ENCODE results near the gene STK39. TPM values are rescaled to one million over a fixed set of nuclear protein-coding genes. Genes with fewer than 3 reads are reported as not detected.
A peak's percentile ranks its signal among the peaks of the same experiment; 100 is the strongest.

STK39 gene
- total RNA-seq, 1 experiment from 2014 or later, result 15.9 TPM

DNA sequence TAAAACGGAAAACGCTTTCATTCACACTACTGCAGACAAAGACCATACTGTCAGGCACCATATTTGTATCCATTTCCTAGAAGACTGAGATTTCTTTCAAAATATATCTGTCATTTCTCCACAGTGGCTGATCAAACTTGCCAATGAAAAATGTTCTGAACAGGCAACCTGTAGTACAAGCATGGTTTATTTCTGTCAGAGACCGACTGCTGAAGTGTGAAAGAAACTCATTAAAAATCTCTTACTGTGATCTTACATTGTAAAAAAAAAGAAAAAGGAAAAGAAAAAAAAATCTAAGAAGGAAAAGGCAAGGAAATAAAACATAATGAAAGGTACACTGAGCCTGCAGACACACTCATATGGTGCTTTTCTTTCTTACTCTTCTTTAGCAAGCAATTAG, 184.5 kb downstream of the STK39 start:
- CTCF ChIA-PET, result no interaction called here

DNA sequence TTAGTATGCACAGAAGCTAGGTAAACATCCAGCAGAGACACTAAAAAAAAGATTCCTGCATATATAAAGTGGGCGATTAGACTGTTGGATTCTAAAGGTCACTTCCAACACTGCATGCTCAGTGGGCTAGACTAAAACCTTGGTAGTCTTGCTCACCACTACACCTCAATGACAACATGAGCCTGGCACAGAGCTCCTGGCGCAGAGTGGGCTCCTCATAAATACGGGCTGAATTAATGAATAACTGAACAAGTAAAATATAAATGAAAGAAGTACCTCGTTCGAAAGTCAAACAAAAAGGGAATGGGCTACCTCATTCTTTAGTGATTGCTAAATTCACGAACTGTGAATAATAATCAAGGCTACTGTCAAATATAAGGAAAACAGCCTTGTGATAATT, 185.3 kb downstream of the STK39 start:
- Histone ChIP-seq H3K4me3 (ENCODE audit: low read depth, low read length, poor library complexity, severe bottlenecking) (no peak overlapping the region), H3K4me1 (ENCODE audit: insufficient read depth, low read length, poor library complexity, severe bottlenecking) (peaks cover 6% of the 10 kb centered on the region), H3K27ac (ENCODE audit: low read depth, low read length, poor library complexity, severe bottlenecking) (no peak overlapping the region), H3K36me3 (ENCODE audit: insufficient read depth, low read length, poor library complexity, severe bottlenecking) (no peaks in the 10 kb centered on the region), H3K27me3 (replicated peaks; ENCODE audit: insufficient read depth, low read depth, low read length, poor library complexity) (no peaks in the 10 kb centered on the region), H3K9me3 (ENCODE audit: low read depth, low read length, poor library complexity, severe bottlenecking) (no peaks in the 10 kb centered on the region)
- CTCF ChIA-PET, result no interaction called here
- DNase-seq (ENCODE audit: low spot score), result no peak
- no TSS peak for BruUV-seq (replicated peaks)
- TF ChIP-seq, protein P1, sequence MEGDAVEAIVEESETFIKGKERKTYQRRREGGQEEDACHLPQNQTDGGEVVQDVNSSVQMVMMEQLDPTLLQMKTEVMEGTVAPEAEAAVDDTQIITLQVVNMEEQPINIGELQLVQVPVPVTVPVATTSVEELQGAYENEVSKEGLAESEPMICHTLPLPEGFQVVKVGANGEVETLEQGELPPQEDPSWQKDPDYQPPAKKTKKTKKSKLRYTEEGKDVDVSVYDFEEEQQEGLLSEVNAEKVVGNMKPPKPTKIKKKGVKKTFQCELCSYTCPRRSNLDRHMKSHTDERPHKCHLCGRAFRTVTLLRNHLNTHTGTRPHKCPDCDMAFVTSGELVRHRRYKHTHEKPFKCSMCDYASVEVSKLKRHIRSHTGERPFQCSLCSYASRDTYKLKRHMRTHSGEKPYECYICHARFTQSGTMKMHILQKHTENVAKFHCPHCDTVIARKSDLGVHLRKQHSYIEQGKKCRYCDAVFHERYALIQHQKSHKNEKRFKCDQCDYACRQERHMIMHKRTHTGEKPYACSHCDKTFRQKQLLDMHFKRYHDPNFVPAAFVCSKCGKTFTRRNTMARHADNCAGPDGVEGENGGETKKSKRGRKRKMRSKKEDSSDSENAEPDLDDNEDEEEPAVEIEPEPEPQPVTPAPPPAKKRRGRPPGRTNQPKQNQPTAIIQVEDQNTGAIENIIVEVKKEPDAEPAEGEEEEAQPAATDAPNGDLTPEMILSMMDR (conservative IDR thresholded peaks at IDR 0.05; ENCODE audit: low read depth, low read length), result no peak
- TF ChIP-seq EZH2 (IDR thresholded peaks at IDR 0.05; ENCODE audit: borderline replicate concordance, low read depth, low read length, poor library complexity, severe bottlenecking), result no peak
- POLR2A ChIA-PET (ENCODE audit: low non-redundant PET), result no interaction called here
- intact Hi-C loops (cut with micrococcal nuclease; ENCODE audit: unreplicated experiment), result no loop called here

More for the DNA sequence above, 184.5 kb downstream of the STK39 start:
- Histone ChIP-seq H3K4me3 (ENCODE audit: low read depth, low read length, poor library complexity, severe bottlenecking) (no peak overlapping the region), H3K27ac (ENCODE audit: low read depth, low read length, poor library complexity, severe bottlenecking) (no peak overlapping the region), H3K36me3 (ENCODE audit: insufficient read depth, low read length, poor library complexity, severe bottlenecking) (no peaks in the 10 kb centered on the region), H3K27me3 (replicated peaks; ENCODE audit: insufficient read depth, low read depth, low read length, poor library complexity) (no peaks in the 10 kb centered on the region), H3K4me1 (ENCODE audit: insufficient read depth, low read length, poor library complexity, severe bottlenecking) (peaks cover 6% of the 10 kb centered on the region), H3K9me3 (ENCODE audit: low read depth, low read length, poor library complexity, severe bottlenecking) (no peaks in the 10 kb centered on the region)
- intact Hi-C loops (cut with micrococcal nuclease; ENCODE audit: unreplicated experiment), result no loop called here
- no peak for DNase-seq (ENCODE audit: low spot score)
- no TSS peak for BruUV-seq (replicated peaks)
- POLR2A ChIA-PET (ENCODE audit: low non-redundant PET), result no interaction called here
- no peak for TF ChIP-seq EZH2 (IDR thresholded peaks at IDR 0.05; ENCODE audit: borderline replicate concordance, low read depth, low read length, poor library complexity, severe bottlenecking)
- TF ChIP-seq, protein P1 (conservative IDR thresholded peaks at IDR 0.05; ENCODE audit: low read depth, low read length), result no peak

DNA sequence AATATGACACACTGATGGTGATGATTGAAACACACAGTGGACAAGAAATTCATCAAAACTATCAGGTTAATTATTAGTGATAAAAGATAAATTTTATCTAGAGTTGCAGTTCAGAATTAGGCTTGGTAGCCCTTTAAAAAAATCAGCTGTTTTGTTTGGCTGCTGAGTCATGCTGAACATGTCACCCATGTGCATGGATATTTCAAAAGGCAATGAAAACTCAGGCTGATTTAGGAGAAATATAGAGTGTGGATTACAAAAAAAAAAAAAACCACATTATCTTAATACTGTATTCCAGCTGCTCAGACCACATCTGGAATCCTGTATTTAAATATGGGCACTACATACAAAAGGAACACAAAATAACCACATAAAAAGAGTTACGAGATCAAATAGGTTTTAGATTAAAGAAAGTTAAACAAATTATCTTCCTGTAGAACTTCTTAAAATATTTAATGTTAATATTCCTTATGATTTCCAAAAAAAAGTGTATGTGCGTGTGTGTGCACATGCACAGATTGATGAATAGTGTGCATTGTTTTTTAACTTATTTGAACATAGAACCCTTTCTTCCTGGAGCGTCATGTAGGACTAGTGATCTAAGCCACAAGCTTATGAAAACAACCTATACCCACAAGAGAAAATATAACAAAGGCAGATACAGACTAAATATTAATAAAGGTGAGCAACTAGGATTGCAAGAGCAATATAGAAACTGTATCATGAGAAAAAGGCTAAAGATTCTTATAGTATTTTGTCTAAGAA, 186.2 kb downstream of the STK39 start:
- TF ChIP-seq, protein P1 (conservative IDR thresholded peaks at IDR 0.05; ENCODE audit: low read depth, low read length), result no peak
- no peak for TF ChIP-seq EZH2 (IDR thresholded peaks at IDR 0.05; ENCODE audit: borderline replicate concordance, low read depth, low read length, poor library complexity, severe bottlenecking)
- Histone ChIP-seq H3K27ac (ENCODE audit: low read depth, low read length, poor library complexity, severe bottlenecking) (no peak overlapping the region), H3K9me3 (ENCODE audit: low read depth, low read length, poor library complexity, severe bottlenecking) (no peaks in the 10 kb centered on the region), H3K4me3 (ENCODE audit: low read depth, low read length, poor library complexity, severe bottlenecking) (no peak overlapping the region), H3K4me1 (ENCODE audit: insufficient read depth, low read length, poor library complexity, severe bottlenecking) (peaks cover 6% of the 10 kb centered on the region), H3K36me3 (ENCODE audit: insufficient read depth, low read length, poor library complexity, severe bottlenecking) (no peaks in the 10 kb centered on the region), H3K27me3 (replicated peaks; ENCODE audit: insufficient read depth, low read depth, low read length, poor library complexity) (no peaks in the 10 kb centered on the region)
- DNase-seq (ENCODE audit: low spot score), result peak; percentile 4
- intact Hi-C loops (cut with micrococcal nuclease; ENCODE audit: unreplicated experiment), result no loop called here
- ChIA-PET POLR2A (ENCODE audit: low non-redundant PET) (no interaction called here), CTCF (no interaction called here)
- BruUV-seq (replicated peaks), result no TSS peak

All from A673 (cell line).